A549 (cell line): ENCODE results near the gene SPTB. TPM values are rescaled to one million over a fixed set of nuclear protein-coding genes. Genes with fewer than 3 reads are reported as not detected.

Experiments used
- ATAC-seq, 2 experiments: fragments of 200-7000 bp in 1 of 2; fragments of >200 bp in 1 of 2; cut with Nextera tagmentation in 1 of 2; cut with Tn5 transposase in 1 of 2; 3 replicates each; pipeline versions ENCODE4 v1.8.0 to v1.9.1; 2018 to 2020; ENCODE audit warnings: mild to moderate bottlenecking in 1 of 2, moderate library complexity in 1 of 2
- CTCF ChIA-PET: fragments of 300-600 bp; sonication (Branson Sonifier 250); formaldehyde crosslinking; extraction: SDS; loops from one replicate; lab custom pipeline; 2021; ENCODE audit warnings: antibody characterized with exemption, inconsistent platforms; lab: Yijun Ruan, JAX
- POLR2A ChIA-PET: fragments of 350-600 bp; formaldehyde crosslinking; extraction: SDS; loops from one replicate; lab custom pipeline; 2021; ENCODE audit warnings: antibody characterized with exemption, inconsistent platforms; lab: Yijun Ruan, JAX
- DNase-seq, 2 experiments: peaks; one replicate each; pipeline versions ENCODE4 v3.0.0 to v3.0.0-alpha.2; 2011 to 2016; ENCODE audit warnings: low read depth in 1 of 2, low spot score in 1 of 2
- FAIRE-seq: peaks from 2 replicates; lab custom pipeline; 2011; peaks lifted over from hg19 to GRCh38; lab: Jason Lieb, UNC
- H3K27ac ChIP-seq, 2 experiments: fragments of >200 bp; sonication (Bioruptor Twin); formaldehyde crosslinking; 3 replicates each; pipeline ENCODE4 v1.5.1; 2016 to 2017
- H3K4me1 ChIP-seq: fragments of >200 bp; sonication (Bioruptor Twin); formaldehyde crosslinking; 3 replicates; pipeline ENCODE4 v1.6.1; 2016
- H3K4me2 ChIP-seq: fragments of >200 bp; sonication (Bioruptor Twin); formaldehyde crosslinking; 3 replicates; pipeline ENCODE4 v1.6.1; 2016
- H3K4me3 ChIP-seq: fragments of >200 bp; sonication (Bioruptor Twin); formaldehyde crosslinking; 3 replicates; pipeline ENCODE4 v1.5.1; 2016
- H3K9me3 ChIP-seq: fragments of >200 bp; sonication (Bioruptor Twin); formaldehyde crosslinking; 3 replicates; pipeline ENCODE4 v1.6.1; 2016
- ATOH8 ChIP-seq: fragments of 250-450 bp; sonication (Bioruptor Pico); IDR thresholded peaks from 2 replicates; pipeline ENCODE4 v1.5.0; 2020; ENCODE audit warnings: low read depth, mild to moderate bottlenecking, moderate library complexity
- BCL3 ChIP-seq: fragments of >200 bp; sonication (Bioruptor Twin); formaldehyde crosslinking; IDR thresholded peaks from 3 replicates; pipeline ENCODE4 v1.6.1; 2016
- CHD4 ChIP-seq: fragments of 200-600 bp; sonication (generic); IDR thresholded peaks from 2 replicates; pipeline ENCODE4 v1.6.1; 2016; ENCODE audit warnings: antibody characterized with exemption, mild to moderate bottlenecking, borderline replicate concordance
- EHF ChIP-seq: fragments of 250-450 bp; sonication (Bioruptor Pico); IDR thresholded peaks from 2 replicates; pipeline ENCODE4 v1.5.0; 2020; ENCODE audit warnings: mild to moderate bottlenecking
- ELK1 ChIP-seq: fragments of 150-350 bp; IDR thresholded peaks from 2 replicates; pipeline ENCODE4 v1.6.1; 2014; ENCODE audit warnings: low read depth, mild to moderate bottlenecking, low read length
- FOXS1 ChIP-seq: fragments of 250-450 bp; sonication (Bioruptor Pico); IDR thresholded peaks from 2 replicates; pipeline ENCODE4 v1.5.0; 2020; ENCODE audit warnings: mild to moderate bottlenecking, moderate library complexity
- HDAC2 ChIP-seq: fragments of 200-600 bp; sonication (generic); IDR thresholded peaks from 2 replicates; pipeline ENCODE4 v1.6.1; 2016
- HEYL ChIP-seq: fragments of 250-450 bp; sonication (Bioruptor Pico); IDR thresholded peaks from 2 replicates; pipeline ENCODE4 v1.8.0; 2021; ENCODE audit warnings: mild to moderate bottlenecking, moderate library complexity
- HMGXB4 ChIP-seq: fragments of 250-450 bp; sonication (Bioruptor Pico); IDR thresholded peaks from 2 replicates; pipeline ENCODE4 v1.5.0; 2021; ENCODE audit warnings: mild to moderate bottlenecking, moderate library complexity, borderline replicate concordance
- JUN ChIP-seq, 2 experiments: fragments of >200 bp; sonication (Bioruptor Twin); formaldehyde crosslinking; IDR thresholded peaks; 2 replicates in 1 of 2; 3 replicates in 1 of 2; pipeline ENCODE4 v1.6.1; 2016 to 2017
- MAX ChIP-seq: IDR thresholded peaks from 2 replicates; pipeline ENCODE4 v1.6.1; 2012
- NFE2L2 ChIP-seq: fragments of 150-350 bp; conservative IDR thresholded peaks from 2 replicates; pipeline ENCODE4 v1.6.1; 2014; ENCODE audit warnings: low read length
- NPAS2 ChIP-seq: fragments of 250-450 bp; sonication (Bioruptor Pico); IDR thresholded peaks from 2 replicates; pipeline ENCODE4 v1.8.0; 2022; ENCODE audit warnings: mild to moderate bottlenecking, moderate library complexity, borderline replicate concordance
- POLR2A ChIP-seq: IDR thresholded peaks from 2 replicates; pipeline ENCODE4 v1.6.1; 2012; ENCODE audit warnings: mild to moderate bottlenecking, low read length
- RARB ChIP-seq: fragments of 250-450 bp; sonication (Bioruptor Pico); IDR thresholded peaks from 2 replicates; pipeline ENCODE4 v1.8.0; 2021; ENCODE audit warnings: mild to moderate bottlenecking, moderate library complexity
- REST ChIP-seq: fragments of 200-600 bp; sonication (generic); IDR thresholded peaks from 2 replicates; pipeline ENCODE4 v1.6.1; 2016; ENCODE audit warnings: antibody characterized with exemption, mild to moderate bottlenecking, moderate library complexity
- RFX5 ChIP-seq: fragments of 450-650 bp; IDR thresholded peaks from 2 replicates; pipeline ENCODE4 v1.7.1; 2014; ENCODE audit warnings: antibody characterized with exemption, mild to moderate bottlenecking, moderate library complexity
- SREBF2 ChIP-seq: fragments of 450-650 bp; IDR thresholded peaks from 2 replicates; pipeline ENCODE4 v1.6.1; 2014; ENCODE audit warnings: mild to moderate bottlenecking, moderate library complexity
- ZC3H11A ChIP-seq: fragments of 450-650 bp; IDR thresholded peaks from 2 replicates; pipeline ENCODE4 v1.6.1; 2014; ENCODE audit warnings: antibody characterized with exemption, mild to moderate bottlenecking
- ZSCAN20 ChIP-seq: fragments of 250-450 bp; sonication (Bioruptor Pico); IDR thresholded peaks from 2 replicates; pipeline ENCODE4 v1.8.0; 2022; ENCODE audit warnings: mild to moderate bottlenecking, moderate library complexity
- WGBS: methylation state at CpG from one replicate; pipeline ENCODE4 v1.1.6; 2017; ENCODE audit errors: missing lambda C conversion rate; 5-methylcytosine and 5-hydroxymethylcytosine counted together
- polyA plus RNA-seq, 4 experiments: library from polyadenylated mRNA; depleted of rRNA in 3 of 4; stranded (reverse); fragments of >200 nt; fragmentation: RNase III in 1 of 4; extraction: RNeasy Plus Mini Kit Qiagen cat#74134 plus additional on column Dnase treatment in 1 of 4; gene quantifications; 2 replicates in 3 of 4; 3 replicates in 1 of 4; pipeline ENCODE4 v1.2.3, GENCODE V29; 2011 to 2017

The SPTB gene
- polyA plus RNA-seq, 2 of the 4 experiments (the other 2 are of a cell fraction), result 0.27 to 2.1 TPM

- no peak overlapping the region for H3K4me3 ChIP-seq
- DNase-seq (no peak), ATAC-seq (no peak), FAIRE-seq (no peak)
- no peaks in the 10 kb centered on the region for H3K9me3 ChIP-seq
- H3K4me2 ChIP-seq, result no peak overlapping the region
- peak overlapping the region; percentile 14 to 33; a peak in 1 of 6 replicates for H3K27ac ChIP-seq
- peaks cover 9% of the 10 kb centered on the region; the same call in 1 of the 3 replicates for H3K4me1 ChIP-seq
- WGBS, result 94% methylated on average over 50 of the region's 51 CpGs
- ChIA-PET POLR2A (interaction anchor here (2.0 kb wide), 1 partner anchor 209 kb away, joined by 4 read pairs; the partner anchor contains the start of gene HSPA2), CTCF (interaction anchor here (0.6 to 3.8 kb wide), 10 partner anchors 8 to 183 kb away, joined by 3 to 15 read pairs (median 4); no protein-coding TSS in a partner anchor)
- TF ChIP-seq ELK1 (no peak), SREBF2 (no peak), HDAC2 (no peak), NFE2L2 (no peak), FOXS1 (CRISPR knock-in tag) (no peak), RARB (CRISPR knock-in tag) (no peak), JUN (IDR thresholded peaks at IDR 0.05) (no peak), EHF (CRISPR knock-in tag) (no peak), ZC3H11A (no peak), ATOH8 (CRISPR knock-in tag) (no peak), BCL3 (no peak)
Observed at GRCh38 chr14:64748995-64749714, 130.6 kb downstream of the SPTB start.

GRCh38 chr14:64748521-64748920, 131.2 kb downstream of the SPTB start:
- H3K4me3 ChIP-seq, result no peak overlapping the region
- FAIRE-seq (no peak), DNase-seq (no peak), ATAC-seq (no peak; a peak in 1 of 6 replicates)
- H3K4me1 ChIP-seq, result peaks cover 9% of the 10 kb centered on the region; the same call in 1 of the 3 replicates
- H3K27ac ChIP-seq, result no peak overlapping the region; a peak in 2 of 6 replicates
- H3K4me2 ChIP-seq, result no peak overlapping the region
- CTCF ChIA-PET, result interaction anchor here (0.6 to 3.8 kb wide), 7 partner anchors 9 to 183 kb away, joined by 3 to 15 read pairs (median 4); no protein-coding TSS in a partner anchor
- H3K9me3 ChIP-seq, result no peaks in the 10 kb centered on the region
- 85% methylated on average over 5 of the region's 6 CpGs for WGBS
- TF ChIP-seq CHD4, result no peak
- no peak for TF ChIP-seq HEYL
- TF ChIP-seq REST, result no peak
- no peak for TF ChIP-seq RFX5
- TF ChIP-seq ZC3H11A, result no peak
- no peak for TF ChIP-seq NPAS2 (CRISPR knock-in tag)
- TF ChIP-seq BCL3, result no peak
- no peak for TF ChIP-seq MAX
- TF ChIP-seq ZSCAN20, result no peak
- TF ChIP-seq HMGXB4 (CRISPR knock-in tag), result no peak
- no peak for TF ChIP-seq POLR2A
- POLR2A ChIA-PET, result no interaction called here
